CD8-positive, alpha-beta memory T cell (primary cell): Measurements from ENCODE around the gene STX1A. TPM values are rescaled to one million over a fixed set of nuclear protein-coding genes. Genes with fewer than 3 reads are reported as not detected.

ENCODE experiments used
- CTCF ChIA-PET: fragments of 350-600 bp; sonication (Branson Sonifier 250); formaldehyde crosslinking; loops from one replicate; lab custom pipeline; 2021; ENCODE audit warnings: antibody characterized with exemption; lab: Charles Lee
- POLR2A ChIA-PET: fragments of 350-600 bp; sonication (Branson Sonifier 250); formaldehyde crosslinking; loops from one replicate; lab custom pipeline; 2021; ENCODE audit warnings: antibody characterized with exemption; lab: Charles Lee
- DNase-seq, 5 donors: peaks; one replicate each; pipeline versions ENCODE4 v3.0.0 to v3.0.0-alpha.2; 2020 to 2022; ENCODE audit warnings: mixed read lengths in 1 of 5
- H3K27ac ChIP-seq: one replicate; pipeline ENCODE4 v1.7.0; 2013; ENCODE audit warnings: low read depth, mild to moderate bottlenecking, low read length, moderate library complexity
- H3K27me3 ChIP-seq: 2 replicates; pipeline ENCODE4 v1.7.0; 2013; ENCODE audit warnings: low read length, mild to moderate bottlenecking; ENCODE audit not compliant: insufficient read depth, poor library complexity, severe bottlenecking
- H3K36me3 ChIP-seq: 2 replicates; pipeline ENCODE4 v1.7.0; 2013; ENCODE audit warnings: mild to moderate bottlenecking, low read length, moderate library complexity; ENCODE audit not compliant: insufficient read depth
- H3K4me1 ChIP-seq: 2 replicates; pipeline ENCODE4 v1.7.0; 2013; ENCODE audit warnings: mild to moderate bottlenecking, low read length, moderate library complexity; ENCODE audit not compliant: insufficient read depth
- H3K4me3 ChIP-seq: 2 replicates; pipeline ENCODE4 v1.7.0; 2013; ENCODE audit warnings: mild to moderate bottlenecking, low read length
- H3K9me3 ChIP-seq: 2 replicates; pipeline ENCODE4 v1.7.0; 2013; ENCODE audit warnings: mild to moderate bottlenecking, low read length
- H3K27ac Mint-ChIP-seq, 8 donors: one replicate each; pipeline ENCODE4 v1.8.0; 2020 to 2021; ENCODE audit warnings: mixed read lengths in 8 of 8, mild to moderate bottlenecking in 6 of 8, inconsistent platforms in 3 of 8, moderate library complexity in 3 of 8
- H3K27me3 Mint-ChIP-seq, 2 donors: one replicate each; pipeline ENCODE4 v1.8.0; 2020 to 2021; ENCODE audit warnings: mixed read lengths in 2 of 2, mild to moderate bottlenecking in 1 of 2, moderate library complexity in 1 of 2
- H3K36me3 Mint-ChIP-seq, 3 donors: one replicate each; pipeline ENCODE4 v1.8.0; 2020 to 2021; ENCODE audit warnings: mixed read lengths in 3 of 3, inconsistent platforms in 1 of 3, mild to moderate bottlenecking in 1 of 3
- H3K4me1 Mint-ChIP-seq, 3 donors: one replicate each; pipeline ENCODE4 v1.8.0; 2020 to 2021; ENCODE audit warnings: mixed read lengths in 3 of 3, inconsistent platforms in 1 of 3, mild to moderate bottlenecking in 1 of 3
- H3K4me3 Mint-ChIP-seq, 7 donors: one replicate each; pipeline ENCODE4 v1.8.0; 2020 to 2021; ENCODE audit warnings: mixed read lengths in 7 of 7, mild to moderate bottlenecking in 6 of 7, moderate library complexity in 4 of 7, inconsistent platforms in 2 of 7
- H3K9me3 Mint-ChIP-seq, 5 donors: one replicate each; pipeline ENCODE4 v1.8.0; 2020 to 2022; ENCODE audit warnings: mixed read lengths in 5 of 5, mild to moderate bottlenecking in 3 of 5, moderate library complexity in 2 of 5, inconsistent platforms in 1 of 5
- polyA plus RNA-seq: library from polyadenylated mRNA; unstranded; fragments of 300-500 nt; fragmentation: Illumina TruSeq; gene quantifications from one replicate; pipeline ENCODE4 v1.2.3, GENCODE V29; 2021
- total RNA-seq, 2 experiments: library from RNA; stranded (reverse); gene quantifications; one replicate each; pipeline ENCODE4 v1.2.3, GENCODE V29; 2021

STX1A gene
- total and polyA plus RNA-seq, 3 experiments from 2014 or later, result 1.5 to 18.8 (median 18.4) TPM

DNA sequence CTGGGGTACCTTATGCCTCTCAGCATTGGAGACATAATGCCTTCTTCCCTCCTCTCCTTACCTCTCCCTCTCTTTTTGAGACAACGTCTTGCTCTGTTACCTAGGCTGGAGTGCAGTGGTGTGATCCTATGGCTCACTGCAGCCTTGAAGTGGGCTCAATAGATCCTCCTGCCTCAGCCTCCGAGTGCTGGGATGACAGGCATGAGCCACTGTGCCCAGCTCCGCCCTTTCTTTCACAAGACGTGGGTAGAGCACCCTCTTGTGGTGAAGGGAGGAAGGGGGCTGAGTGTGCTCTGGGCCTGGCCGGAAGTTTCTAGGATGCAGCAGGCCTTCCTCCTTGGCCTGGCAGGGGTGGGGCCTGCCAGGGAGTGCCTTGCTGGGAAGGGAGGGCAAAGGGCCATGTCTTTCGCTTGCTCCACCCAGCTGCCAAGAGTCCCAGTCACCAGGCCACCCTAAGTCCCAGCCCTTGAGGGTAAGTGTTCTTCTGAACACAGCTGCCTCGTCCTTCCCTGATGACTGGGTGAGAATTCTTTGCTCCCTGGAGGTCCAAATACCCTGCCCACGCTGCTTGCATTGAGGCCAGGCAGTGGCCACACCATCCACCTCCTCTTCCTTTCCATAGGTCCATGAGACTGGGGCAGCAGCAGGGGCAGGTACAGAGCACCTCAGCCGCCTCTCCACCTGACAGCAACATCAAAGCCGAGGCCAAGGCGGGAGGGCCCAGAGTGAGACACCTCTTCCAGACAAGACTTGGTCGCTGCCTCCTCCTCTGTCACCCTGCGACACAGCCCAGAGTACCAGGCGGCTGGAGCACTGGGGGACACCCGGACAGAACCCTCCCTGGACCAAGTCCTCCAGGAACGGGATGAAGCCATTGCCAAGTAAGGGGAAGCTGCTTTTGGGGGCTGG lies 15.4 kb upstream of the STX1A start:
- Mint-ChIP-seq H3K4me3 (peak overlapping the region in 3 of 7 donors; percentile 14 to 63 (median 47)), H3K4me1 (peaks cover 11 to 24% (median 16%) of the 10 kb centered on the region in 3 donors), H3K27ac (peak overlapping the region in 7 of 8 donors; percentile 3 to 98 (median 84)), H3K36me3 (peaks cover 0 to 10% (median 0%) of the 10 kb centered on the region in 3 donors), H3K9me3 (no peaks in the 10 kb centered on the region), H3K27me3 (peaks cover 2 to 4% of the 10 kb centered on the region in 2 donors)
- Histone ChIP-seq H3K9me3 (no peaks in the 10 kb centered on the region), H3K27ac (peak overlapping the region; percentile 2), H3K4me1 (peaks cover 9% of the 10 kb centered on the region), H3K36me3 (peaks cover 7% of the 10 kb centered on the region), H3K27me3 (no peaks in the 10 kb centered on the region), H3K4me3 (no peak overlapping the region)
- CTCF ChIA-PET, result interaction anchor here (0.6 to 9.3 kb wide), 24 partner anchors 10 to 411 kb away, joined by 3 to 104 read pairs (median 4); partner anchors contain the start of genes BAZ1B, STX1A and TBL2
- POLR2A ChIA-PET, result no interaction called here
- peak; percentile 68 to 88 (median 78) for DNase-seq

DNA sequence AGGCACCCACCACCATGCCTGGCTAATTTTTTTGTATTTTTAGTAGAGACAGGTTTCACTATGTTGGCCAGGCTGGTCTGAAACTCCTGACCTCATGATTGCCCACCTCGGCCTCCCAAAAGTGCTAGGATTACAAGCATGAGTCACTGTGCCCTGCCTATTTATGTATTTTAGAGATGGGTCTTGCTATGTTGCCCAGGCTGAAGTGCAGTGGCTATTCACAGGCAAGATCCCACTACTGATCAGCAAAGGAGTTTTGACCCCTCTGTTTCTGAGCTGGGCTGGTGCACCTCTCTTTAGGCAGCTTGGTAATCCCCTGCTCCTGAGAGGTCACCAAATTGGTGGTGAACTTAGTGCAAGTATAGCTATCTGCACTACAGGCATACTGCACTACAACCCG lies 12.9 kb upstream of the STX1A start:
- no peak for DNase-seq
- ChIA-PET CTCF (interaction anchor here (1.0 to 9.3 kb wide), 2 partner anchors 21 to 126 kb away, joined by 3 to 104 read pairs; no protein-coding TSS in a partner anchor), POLR2A (no interaction called here)
- no peaks in the 10 kb centered on the region for H3K9me3 ChIP-seq
- peaks cover 0 to 10% (median 0%) of the 10 kb centered on the region in 3 donors for H3K36me3 Mint-ChIP-seq
- H3K27me3 ChIP-seq, result no peaks in the 10 kb centered on the region
- no peaks in the 10 kb centered on the region for H3K4me1 ChIP-seq
- no peak overlapping the region for H3K27ac ChIP-seq
- no peak overlapping the region for H3K27ac Mint-ChIP-seq
- no peaks in the 10 kb centered on the region for H3K9me3 Mint-ChIP-seq
- peaks cover 4 to 12% of the 10 kb centered on the region in 2 donors for H3K27me3 Mint-ChIP-seq
- H3K36me3 ChIP-seq, result peaks cover 5% of the 10 kb centered on the region
- H3K4me3 ChIP-seq, result no peak overlapping the region
- no peak overlapping the region for H3K4me3 Mint-ChIP-seq
- H3K4me1 Mint-ChIP-seq, result peaks cover 6 to 10% (median 10%) of the 10 kb centered on the region in 3 donors

DNA sequence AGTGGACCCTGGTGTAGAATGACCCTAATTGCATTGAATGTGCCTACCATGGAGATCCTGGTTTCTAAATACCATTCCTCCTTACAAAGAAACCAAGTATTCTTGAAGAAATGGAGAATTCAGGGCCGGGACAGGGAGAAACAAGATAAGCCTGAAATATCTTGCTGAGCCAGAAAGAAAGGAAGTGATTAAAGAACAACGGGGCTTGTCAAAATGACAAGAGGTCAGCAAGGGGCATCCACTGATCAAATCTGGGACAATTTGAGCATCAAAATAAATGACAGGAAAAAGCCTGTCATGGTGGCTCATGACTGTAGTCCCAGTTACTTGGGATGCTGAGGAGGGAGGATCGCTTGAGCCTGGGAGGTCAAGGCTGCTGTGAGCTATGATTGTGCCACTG lies 11.0 kb upstream of the STX1A start:
- no peaks in the 10 kb centered on the region for H3K9me3 Mint-ChIP-seq
- no peak overlapping the region for H3K4me3 Mint-ChIP-seq
- H3K4me1 ChIP-seq, result no peaks in the 10 kb centered on the region
- H3K36me3 ChIP-seq, result no peaks in the 10 kb centered on the region
- H3K4me3 ChIP-seq, result no peak overlapping the region
- no peak overlapping the region for H3K27ac ChIP-seq
- peaks cover 6 to 12% of the 10 kb centered on the region in 2 donors for H3K27me3 Mint-ChIP-seq
- H3K27ac Mint-ChIP-seq, result no peak overlapping the region
- no peak for DNase-seq
- POLR2A ChIA-PET, result no interaction called here
- H3K9me3 ChIP-seq, result no peaks in the 10 kb centered on the region
- CTCF ChIA-PET, result interaction anchor here (3.7 kb wide), 1 partner anchor 123 kb away, joined by 37 read pairs; no protein-coding TSS in a partner anchor
- peaks cover 6% of the 10 kb centered on the region for H3K27me3 ChIP-seq
- peaks cover 6 to 8% (median 8%) of the 10 kb centered on the region in 3 donors for H3K4me1 Mint-ChIP-seq
- H3K36me3 Mint-ChIP-seq, result no peaks in the 10 kb centered on the region

DNA sequence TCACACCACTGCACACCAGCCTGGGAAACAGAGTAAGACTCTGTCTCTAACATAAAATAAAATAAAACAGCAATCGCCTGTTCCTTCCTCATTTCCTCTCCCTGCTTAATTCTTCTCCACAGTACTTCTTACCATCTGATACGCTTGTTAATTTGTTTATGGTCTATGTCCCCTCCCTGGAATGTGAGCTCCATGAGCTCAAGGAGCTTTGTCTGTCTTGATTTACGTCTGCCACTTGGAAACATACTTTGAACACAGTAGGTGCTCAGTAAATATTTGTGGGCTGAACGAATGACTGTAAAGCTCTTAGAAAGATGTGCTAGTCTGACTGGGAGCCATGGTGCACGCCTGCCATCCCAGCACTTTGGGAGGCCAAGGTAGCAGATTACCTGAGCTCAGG lies 9.1 kb upstream of the STX1A start:
- no peak overlapping the region for H3K27ac ChIP-seq
- H3K36me3 ChIP-seq, result no peaks in the 10 kb centered on the region
- peaks cover 6% of the 10 kb centered on the region for H3K27me3 ChIP-seq
- Mint-ChIP-seq H3K4me1 (no peaks in the 10 kb centered on the region), H3K27me3 (peaks cover 6 to 12% of the 10 kb centered on the region in 2 donors), H3K9me3 (no peaks in the 10 kb centered on the region), H3K4me3 (peak overlapping the region in 1 of 7 donors; percentile 44), H3K27ac (peak overlapping the region in 1 of 8 donors; percentile 2), H3K36me3 (no peaks in the 10 kb centered on the region)
- CTCF ChIA-PET, result interaction anchor here (1.2 to 3.7 kb wide), 2 partner anchors 9 to 121 kb away, joined by 3 to 37 read pairs; partner anchors contain the start of gene STX1A
- POLR2A ChIA-PET, result no interaction called here
- DNase-seq, result no peak
- no peaks in the 10 kb centered on the region for H3K4me1 ChIP-seq
- H3K4me3 ChIP-seq, result no peak overlapping the region
- no peaks in the 10 kb centered on the region for H3K9me3 ChIP-seq

DNA sequence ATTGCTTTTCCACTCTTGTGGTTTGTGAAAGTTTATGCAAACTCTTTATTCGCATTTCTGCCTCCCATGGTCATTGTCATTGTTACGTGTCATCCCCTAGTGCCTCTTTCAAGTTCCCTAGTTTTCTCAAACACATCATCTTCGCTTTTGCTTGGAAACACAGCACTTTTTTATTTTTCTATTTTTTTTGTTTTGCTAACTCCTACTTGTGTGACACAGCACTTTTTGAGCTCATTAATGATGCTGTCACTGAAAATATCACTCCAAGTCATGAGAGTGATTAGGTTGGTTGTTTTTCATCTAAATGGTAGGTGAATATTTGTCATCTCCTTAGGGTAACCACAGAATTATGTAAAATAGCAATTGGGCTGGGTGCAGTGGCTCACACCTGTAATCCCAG lies 8.5 kb upstream of the STX1A start:
- Histone ChIP-seq H3K27me3 (peaks cover 6% of the 10 kb centered on the region), H3K36me3 (no peaks in the 10 kb centered on the region), H3K27ac (no peak overlapping the region), H3K4me3 (no peak overlapping the region), H3K9me3 (no peaks in the 10 kb centered on the region), H3K4me1 (no peaks in the 10 kb centered on the region)
- Mint-ChIP-seq H3K4me3 (no peak overlapping the region), H3K9me3 (no peaks in the 10 kb centered on the region), H3K27ac (no peak overlapping the region), H3K36me3 (no peaks in the 10 kb centered on the region), H3K4me1 (no peaks in the 10 kb centered on the region), H3K27me3 (peaks cover 4 to 12% of the 10 kb centered on the region in 2 donors)
- ChIA-PET POLR2A (no interaction called here), CTCF (interaction anchor here (1.2 to 3.7 kb wide), 2 partner anchors 9 to 120 kb away, joined by 3 to 37 read pairs; partner anchors contain the start of gene STX1A)
- no peak for DNase-seq

DNA sequence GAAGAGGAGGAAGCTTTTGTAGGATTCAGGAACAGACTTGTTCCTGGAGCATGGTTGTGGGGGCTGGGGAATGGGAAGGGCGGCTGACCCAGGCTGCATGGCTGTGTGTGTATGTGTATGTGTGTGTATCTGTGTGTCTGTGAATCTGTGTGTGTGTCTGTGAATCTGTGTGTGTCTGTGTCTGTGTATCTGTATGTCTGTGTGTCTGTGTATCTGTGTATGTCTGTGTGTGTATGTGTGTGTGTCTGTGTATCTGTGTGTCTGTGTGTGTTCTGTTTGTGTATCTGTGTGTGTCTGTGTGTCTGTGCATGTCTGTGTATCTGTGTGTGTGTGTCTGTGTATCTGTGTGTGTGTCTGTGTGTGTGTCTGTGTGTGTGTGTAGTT lies 6.6 kb upstream of the STX1A start:
- Histone ChIP-seq H3K4me1 (no peaks in the 10 kb centered on the region), H3K27me3 (peaks cover 6% of the 10 kb centered on the region), H3K27ac (no peak overlapping the region), H3K9me3 (no peaks in the 10 kb centered on the region), H3K4me3 (no peak overlapping the region), H3K36me3 (no peaks in the 10 kb centered on the region)
- no peak for DNase-seq
- Mint-ChIP-seq H3K4me1 (no peaks in the 10 kb centered on the region), H3K36me3 (no peaks in the 10 kb centered on the region), H3K27me3 (peaks cover 4 to 12% of the 10 kb centered on the region in 2 donors), H3K4me3 (no peak overlapping the region), H3K9me3 (no peaks in the 10 kb centered on the region), H3K27ac (no peak overlapping the region)
- CTCF ChIA-PET, result interaction anchor here (0.8 to 8.4 kb wide), 10 partner anchors 9 to 204 kb away, joined by 3 to 81 read pairs (median 6); partner anchors contain the start of genes ABHD11 and BAZ1B
- POLR2A ChIA-PET, result no interaction called here

DNA sequence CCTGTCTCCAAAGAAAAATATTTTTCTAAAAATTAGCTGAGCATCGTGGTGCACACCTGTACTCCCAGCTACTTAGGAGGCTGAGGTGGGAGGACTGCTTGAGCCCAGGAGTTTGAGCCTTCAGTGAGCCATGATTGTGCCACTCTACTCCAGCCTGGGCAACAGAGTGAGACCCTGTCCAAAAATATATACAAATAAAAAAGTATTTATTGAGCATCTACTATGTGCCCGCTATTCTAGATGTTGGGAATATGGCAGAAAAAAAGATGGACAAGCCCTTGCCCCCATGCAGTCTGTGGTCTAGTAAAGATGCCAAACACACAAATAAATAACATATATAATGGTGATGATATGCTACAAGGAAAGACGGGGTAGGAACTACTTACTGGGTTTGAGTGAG lies 4.3 kb upstream of the STX1A start:
- Mint-ChIP-seq H3K36me3 (no peaks in the 10 kb centered on the region), H3K4me3 (no peak overlapping the region)
- CTCF ChIA-PET, result interaction anchor here (0.9 to 8.4 kb wide), 4 partner anchors 12 to 121 kb away, joined by 3 to 81 read pairs (median 20); partner anchors contain the start of gene ABHD11

More for the DNA sequence above, 4.3 kb upstream of the STX1A start:
- no peaks in the 10 kb centered on the region for H3K36me3 ChIP-seq
- peaks cover under 1% of the 10 kb centered on the region for H3K4me1 ChIP-seq
- POLR2A ChIA-PET, result no interaction called here
- no peak overlapping the region for H3K27ac ChIP-seq
- H3K27me3 ChIP-seq, result peaks cover 6% of the 10 kb centered on the region
- H3K9me3 ChIP-seq, result no peaks in the 10 kb centered on the region
- peaks cover 0 to 2% (median 0%) of the 10 kb centered on the region in 5 donors for H3K9me3 Mint-ChIP-seq
- peaks cover 4 to 8% of the 10 kb centered on the region in 2 donors for H3K27me3 Mint-ChIP-seq
- H3K4me3 ChIP-seq, result no peak overlapping the region
- DNase-seq, result no peak
- no peak overlapping the region for H3K27ac Mint-ChIP-seq
- peaks cover 4 to 7% (median 5%) of the 10 kb centered on the region in 3 donors for H3K4me1 Mint-ChIP-seq
